Prostate gland (tissue), 2 donors: ENCODE measurements around the gene PAAF1. TPM values are rescaled to one million over a fixed set of nuclear protein-coding genes. Genes with fewer than 3 reads are reported as not detected.

ENCODE experiments used
- DNase-seq: peaks from one replicate; pipeline ENCODE4 v3.0.0-alpha.2; 2019; ENCODE audit warnings: low spot score
- H3K27ac ChIP-seq, 2 donors: fragments of 200-600 bp; sonication (generic); 2 replicates each; pipeline ENCODE4 v1.5.1; 2017 to 2019
- H3K27me3 ChIP-seq: fragments of 200-600 bp; sonication (generic); replicated peaks from 2 replicates; pipeline ENCODE4 v1.5.1; 2019; ENCODE audit not compliant: insufficient read depth
- H3K36me3 ChIP-seq, 2 donors: fragments of 200-600 bp; sonication (generic); 1 replicate in 1 of 2; 2 replicates in 1 of 2; pipeline versions ENCODE4 v1.5.1 to v1.8.1; 2017 to 2019
- H3K4me1 ChIP-seq: fragments of 200-600 bp; sonication (generic); replicated peaks from 2 replicates; pipeline ENCODE4 v1.5.1; 2019
- H3K4me3 ChIP-seq, 2 donors: fragments of 200-600 bp; sonication (generic); 2 replicates each; pipeline ENCODE4 v1.5.1; 2017 to 2019
- H3K9me3 ChIP-seq: fragments of 200-600 bp; sonication (generic); 2 replicates; pipeline ENCODE4 v1.5.1; 2017
- CTCF ChIP-seq, 4 experiments: fragments of 200-600 bp in 2 of 4; fragments of 450-650 bp in 2 of 4; sonication (generic) in 2 of 4; IDR thresholded peaks; 1 replicate in 3 of 4; 2 replicates in 1 of 4; pipeline ENCODE4 v1.5.1; 2016 to 2019; ENCODE audit warnings: antibody characterized with exemption in 4 of 4, mild to moderate bottlenecking in 2 of 4, moderate library complexity in 2 of 4
- POLR2A ChIP-seq: fragments of 450-650 bp; IDR thresholded peaks from one replicate; pipeline ENCODE4 v1.6.1; 2016; ENCODE audit warnings: antibody characterized with exemption, mild to moderate bottlenecking
- POLR2AphosphoS5 ChIP-seq: sonication (generic); formaldehyde crosslinking; IDR thresholded peaks from one replicate; pipeline ENCODE4 v1.6.1; 2017; ENCODE audit warnings: antibody characterized with exemption
- WGBS: methylation state at CpG from one replicate; pipeline ENCODE4 v1.1.5; 2018; 5-methylcytosine and 5-hydroxymethylcytosine counted together
- intact Hi-C: fragments of 100-400 bp; cut with DNase I; formaldehyde crosslinking; loops from one replicate; pipeline ENCODE4 v1.14.2; 2022
- total RNA-seq, 2 donors: library from RNA; depleted of rRNA; stranded (reverse); fragments of >200 nt; gene quantifications; one replicate each; pipeline ENCODE4 v1.1.0, GENCODE V29; 2016

The PAAF1 gene
- total RNA-seq, 2 donors from 2014 or later, result 15.6 to 28.3 TPM

- Histone ChIP-seq H3K36me3 (no peaks in the 10 kb centered on the region), H3K27me3 (no peaks in the 10 kb centered on the region), H3K4me1 (no peaks in the 10 kb centered on the region), H3K4me3 (no peak overlapping the region), H3K27ac (no peak overlapping the region), H3K9me3 (no peaks in the 10 kb centered on the region)
- intact Hi-C loops, result no loop called here
- DNase-seq, result no peak
- WGBS, result 96% methylated on average over 2 of the region's 2 CpGs
- TF ChIP-seq POLR2A (no peak), CTCF (IDR thresholded peaks at IDR 0.05) (no peak), POLR2AphosphoS5 (no peak)
These were observed 17.1 kb upstream of the PAAF1 start for GRCh38 chr11:73859671-73860070.

GRCh38 chr11:73860202-73860601 is 16.6 kb upstream of the PAAF1 start:
- H3K9me3 ChIP-seq, result no peaks in the 10 kb centered on the region
- no peaks in the 10 kb centered on the region for H3K27me3 ChIP-seq
- H3K27ac ChIP-seq, result no peak overlapping the region
- H3K4me1 ChIP-seq, result no peaks in the 10 kb centered on the region
- DNase-seq, result no peak
- H3K4me3 ChIP-seq, result no peak overlapping the region
- no peak for TF ChIP-seq CTCF (IDR thresholded peaks at IDR 0.05)
- TF ChIP-seq POLR2AphosphoS5, result no peak
- no peak for TF ChIP-seq POLR2A
- no peaks in the 10 kb centered on the region for H3K36me3 ChIP-seq
- intact Hi-C loops, result no loop called here
- 60% methylated on average over 2 of the region's 2 CpGs for WGBS

- H3K27me3 ChIP-seq, result no peaks in the 10 kb centered on the region
- H3K36me3 ChIP-seq, result no peaks in the 10 kb centered on the region
- no peak overlapping the region for H3K27ac ChIP-seq
- no peaks in the 10 kb centered on the region for H3K9me3 ChIP-seq
- WGBS, result 77% methylated on average over 4 of the region's 4 CpGs
- no peak for TF ChIP-seq POLR2A
- TF ChIP-seq CTCF (IDR thresholded peaks at IDR 0.05), result no peak
- no peak for TF ChIP-seq POLR2AphosphoS5
- H3K4me3 ChIP-seq, result no peak overlapping the region
- no peaks in the 10 kb centered on the region for H3K4me1 ChIP-seq
- intact Hi-C loops, result no loop called here
- no peak for DNase-seq
These were observed 13.8 kb upstream of the PAAF1 start for GRCh38 chr11:73862986-73863385.

- intact Hi-C loops, result no loop called here
These were observed 10.7 kb upstream of the PAAF1 start for GRCh38 chr11:73866095-73866579.

More at GRCh38 chr11:73866095-73866579, 10.7 kb upstream of the PAAF1 start:
- H3K36me3 ChIP-seq, result no peaks in the 10 kb centered on the region
- no peak overlapping the region for H3K27ac ChIP-seq
- TF ChIP-seq POLR2A, result no peak
- TF ChIP-seq CTCF (IDR thresholded peaks at IDR 0.05), result no peak
- TF ChIP-seq POLR2AphosphoS5, result no peak
- WGBS, result 91% methylated on average over 5 of the region's 5 CpGs
- no peaks in the 10 kb centered on the region for H3K27me3 ChIP-seq
- DNase-seq, result no peak
- H3K9me3 ChIP-seq, result no peaks in the 10 kb centered on the region
- no peaks in the 10 kb centered on the region for H3K4me1 ChIP-seq
- H3K4me3 ChIP-seq, result no peak overlapping the region
